ENCODE data around the gene GOLGA1. TPM values are rescaled to one million over a fixed set of nuclear protein-coding genes. Genes with fewer than 3 reads are reported as not detected.

The GOLGA1 gene
- total RNA-seq, 1 experiment from 2014 or later: 9.6 TPM

GRCh38 chr9:124852829-124853531 is 87.9 kb downstream of the GOLGA1 start, which contains the start of gene WDR38:
TSS of gene WDR38 (plus strand) at chr9:124853460. CDS start at chr9:124853532, 72 bp downstream.
- H3K4me1 Mint-ChIP-seq: peaks cover 9% of the 10 kb centered on the region
- ChIA-PET CTCF (interaction anchor here (0.5 to 12.9 kb wide), 80 partner anchors 9 to 522 kb away, joined by 3 to 935 read pairs (median 5); partner anchors contain the start of genes ADGRD2, ARPC5L, NR6A1 and OLFML2A), POLR2A (interaction anchor here (0.7 to 2.2 kb wide), 6 partner anchors 9 to 84 kb away, joined by 4 to 12 read pairs (median 5); partner anchors contain the start of genes ARPC5L, NR6A1 and RPL35)
- no peaks in the 10 kb centered on the region for H3K9me3 Mint-ChIP-seq
- H3K27me3 Mint-ChIP-seq (ENCODE audit: low read depth): no peaks in the 10 kb centered on the region
- peak; percentile 60 for ATAC-seq
- H3K27ac Mint-ChIP-seq: no peak within 1 kb of the TSS; the same call in 1 of the 2 replicates
- peak; percentile 80 for DNase-seq (ENCODE audit: low spot score)
- peak within 1 kb of the TSS; percentile 62 for H3K4me3 Mint-ChIP-seq
- H3K36me3 Mint-ChIP-seq: peaks cover 9% of the 10 kb centered on the region
- TF ChIP-seq TEAD1 (CRISPR knock-in tag; IDR thresholded peaks at IDR 0.05): 0 out of 2 replicates have a peak, but pooled peaks have one; percentile 54
- no peak for TF ChIP-seq OVOL2 (CRISPR knock-in tag; IDR thresholded peaks at IDR 0.05; ENCODE audit: borderline replicate concordance)
- TF ChIP-seq AR (CRISPR knock-in tag; IDR thresholded peaks at IDR 0.05): no peak
- peak; percentile 61; the same call in 1 of the 2 replicates for TF ChIP-seq FOXP1 (CRISPR knock-in tag; IDR thresholded peaks at IDR 0.05; ENCODE audit: borderline replicate concordance)
- TF ChIP-seq NFATC4 (CRISPR knock-in tag; IDR thresholded peaks at IDR 0.05): 0 out of 2 replicates have a peak, but pooled peaks have one; percentile 36
- no peak for TF ChIP-seq SMAD3 (CRISPR knock-in tag; IDR thresholded peaks at IDR 0.05; ENCODE audit: borderline replicate concordance)
- no peak for TF ChIP-seq ZNF219 (CRISPR knock-in tag; IDR thresholded peaks at IDR 0.05; ENCODE audit: borderline replicate concordance)
- 0 out of 2 replicates have a peak, but pooled peaks have one; percentile 14 for TF ChIP-seq ETV6 (CRISPR knock-in tag; IDR thresholded peaks at IDR 0.05)
- no peak for TF ChIP-seq E2F1 (CRISPR knock-in tag; IDR thresholded peaks at IDR 0.05)
- TF ChIP-seq MLX (CRISPR knock-in tag; IDR thresholded peaks at IDR 0.05): peak; percentile 68; the same call in 1 of the 2 replicates
- TF ChIP-seq JAZF1 (CRISPR knock-in tag; IDR thresholded peaks at IDR 0.05): no peak
- no peak for TF ChIP-seq KAT7 (CRISPR knock-in tag; IDR thresholded peaks at IDR 0.05; ENCODE audit: borderline replicate concordance)
- TF ChIP-seq FOXP4 (CRISPR knock-in tag; IDR thresholded peaks at IDR 0.05): no peak; the same call in none of the 2 replicates
- no peak for TF ChIP-seq CREB1 (CRISPR knock-in tag; IDR thresholded peaks at IDR 0.05)
- peak; percentile 97 for TF ChIP-seq CTCF (IDR thresholded peaks at IDR 0.05)
- TF ChIP-seq ELF4 (CRISPR knock-in tag; IDR thresholded peaks at IDR 0.05; ENCODE audit: low read depth): no peak
- no peak for TF ChIP-seq ZNF281 (CRISPR knock-in tag; IDR thresholded peaks at IDR 0.05)
- peak; percentile 61 for TF ChIP-seq E2F5 (CRISPR knock-in tag; IDR thresholded peaks at IDR 0.05)
- TF ChIP-seq CREM (CRISPR knock-in tag; IDR thresholded peaks at IDR 0.05): peak; percentile 34; the same call in 1 of the 2 replicates

All from WTC11 (cell line).